OCI-LY1 (cell line): Measurements from ENCODE around the gene NELL2.
A peak's percentile ranks its signal among the peaks of the same experiment; 100 is the strongest.

ENCODE experiments used
- EZH2 ChIP-seq: fragments of 200-600 bp; sonication (generic), shearing (Covaris generic); IDR thresholded peaks from 2 replicates; pipeline ENCODE4 v1.8.0; 2017; ENCODE audit warnings: borderline replicate concordance, mixed run types, mild to moderate bottlenecking, antibody characterized with exemption, low read length, moderate library complexity, mixed read lengths
- TF ChIP-seq, protein P1 (sequence below): fragments of 200-600 bp; sonication (generic), shearing (Covaris generic); IDR thresholded peaks from 2 replicates; pipeline ENCODE4 v1.5.1; 2017; ENCODE audit warnings: mild to moderate bottlenecking, antibody characterized with exemption, low read length, moderate library complexity, mixed read lengths

DNA sequence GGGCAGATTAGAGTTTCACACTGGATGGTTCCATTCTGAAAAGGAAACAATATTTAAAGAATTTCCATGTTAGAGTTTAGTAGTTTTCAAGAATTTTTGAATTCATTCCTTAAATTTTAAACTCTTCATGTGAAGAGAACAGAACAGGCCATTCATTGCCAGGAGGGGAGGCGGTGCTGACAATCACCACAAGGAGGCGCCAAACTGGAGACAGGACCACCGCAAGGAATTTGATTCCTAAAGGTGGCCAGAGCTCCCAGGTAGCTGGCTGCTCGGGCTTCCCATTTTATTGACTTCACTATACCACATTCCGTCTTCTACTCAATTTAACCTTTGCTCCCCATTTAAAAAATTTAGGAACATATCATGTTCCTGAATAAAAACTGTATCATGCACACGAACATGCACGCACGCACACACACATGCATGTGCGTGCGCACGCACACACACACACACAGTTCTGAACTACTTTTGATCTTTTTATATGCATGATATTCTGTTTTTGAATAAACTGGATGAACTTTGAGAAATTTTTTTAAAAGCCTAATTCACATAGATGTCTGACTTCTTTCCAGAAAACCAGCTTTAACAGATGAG, 101.2 kb downstream of the NELL2 start:
- TF ChIP-seq, protein P1, sequence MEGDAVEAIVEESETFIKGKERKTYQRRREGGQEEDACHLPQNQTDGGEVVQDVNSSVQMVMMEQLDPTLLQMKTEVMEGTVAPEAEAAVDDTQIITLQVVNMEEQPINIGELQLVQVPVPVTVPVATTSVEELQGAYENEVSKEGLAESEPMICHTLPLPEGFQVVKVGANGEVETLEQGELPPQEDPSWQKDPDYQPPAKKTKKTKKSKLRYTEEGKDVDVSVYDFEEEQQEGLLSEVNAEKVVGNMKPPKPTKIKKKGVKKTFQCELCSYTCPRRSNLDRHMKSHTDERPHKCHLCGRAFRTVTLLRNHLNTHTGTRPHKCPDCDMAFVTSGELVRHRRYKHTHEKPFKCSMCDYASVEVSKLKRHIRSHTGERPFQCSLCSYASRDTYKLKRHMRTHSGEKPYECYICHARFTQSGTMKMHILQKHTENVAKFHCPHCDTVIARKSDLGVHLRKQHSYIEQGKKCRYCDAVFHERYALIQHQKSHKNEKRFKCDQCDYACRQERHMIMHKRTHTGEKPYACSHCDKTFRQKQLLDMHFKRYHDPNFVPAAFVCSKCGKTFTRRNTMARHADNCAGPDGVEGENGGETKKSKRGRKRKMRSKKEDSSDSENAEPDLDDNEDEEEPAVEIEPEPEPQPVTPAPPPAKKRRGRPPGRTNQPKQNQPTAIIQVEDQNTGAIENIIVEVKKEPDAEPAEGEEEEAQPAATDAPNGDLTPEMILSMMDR, result peak; percentile 88
- no peak for TF ChIP-seq EZH2
